ENCODE data around the gene SOAT2. TPM values are rescaled to one million over a fixed set of nuclear protein-coding genes. Genes with fewer than 3 reads are reported as not detected.

The SOAT2 gene
- total RNA-seq, 1 experiment from 2014 or later: not detected

GRCh38 chr12:53090554-53090953 lies 12.7 kb upstream of the SOAT2 start:
- TF ChIP-seq CTCF (conservative IDR thresholded peaks at IDR 0.05): no peak
- H3K27me3 Mint-ChIP-seq (ENCODE audit: low read depth): peaks cover 83% of the 10 kb centered on the region
- H3K79me1 ChIP-seq (ENCODE audit: insufficient read depth, low read depth, low read length, poor library complexity, severe bottlenecking): no peaks in the 10 kb centered on the region

More at GRCh38 chr12:53090554-53090953, 12.7 kb upstream of the SOAT2 start:
- Histone ChIP-seq H3K9ac (ENCODE audit: extremely low read depth, insufficient read length, low read length) (no peak overlapping the region), H3K23ac (ENCODE audit: insufficient read length, low read depth, low read length) (no peak overlapping the region), H3K56ac (ENCODE audit: insufficient read length, low read depth, low read length) (no peak overlapping the region), H3K79me2 (ENCODE audit: insufficient read depth, low read length) (no peaks in the 10 kb centered on the region), H2AK5ac (ENCODE audit: insufficient read length, low read length) (no peak overlapping the region), H3K4me1 (ENCODE audit: insufficient read depth, low read length) (no peaks in the 10 kb centered on the region; the same call in 1 of the 2 replicates), H3K4me2 (ENCODE audit: insufficient read depth, insufficient read length, low read length) (no peak overlapping the region), H3K4ac (ENCODE audit: low read depth, low read length) (no peak overlapping the region), H4K20me1 (ENCODE audit: control insufficient read depth, insufficient read depth, insufficient read length) (no peaks in the 10 kb centered on the region), H3K18ac (ENCODE audit: insufficient read length, low read depth, low read length) (no peak overlapping the region), H2BK20ac (ENCODE audit: low read depth, low read length, poor library complexity, severe bottlenecking) (no peak overlapping the region), H2BK15ac (ENCODE audit: low read depth, low read length) (no peak overlapping the region), H2BK5ac (ENCODE audit: insufficient read length, low read length) (no peak overlapping the region), H2AFZ (ENCODE audit: low read length) (no peak overlapping the region), H3T11ph (ENCODE audit: low read length) (no peak overlapping the region), H3K27me3 (ENCODE audit: insufficient read depth, low read length) (no peaks in the 10 kb centered on the region), H4K8ac (replicated peaks; ENCODE audit: insufficient read length, low read depth, low read length) (no peak overlapping the region), H3K23me2 (ENCODE audit: insufficient read length, low read depth, low read length, poor library complexity, severe bottlenecking) (no peaks in the 10 kb centered on the region), H4K5ac (ENCODE audit: insufficient read length, low read depth, low read length) (no peak overlapping the region), H2BK12ac (ENCODE audit: insufficient read length, low read depth, low read length) (no peak overlapping the region), H2BK120ac (ENCODE audit: low read depth, low read length, poor library complexity, severe bottlenecking) (no peak overlapping the region), H3K9me3 (ENCODE audit: control insufficient read depth, low read depth, low read length) (no peaks in the 10 kb centered on the region), H3K27ac (ENCODE audit: insufficient read length, low read depth, low read length) (no peak overlapping the region), H3K14ac (ENCODE audit: insufficient read depth, low read length) (no peak overlapping the region), H4K91ac (ENCODE audit: insufficient read length, low read depth, low read length) (no peak overlapping the region)
- DNase-seq: no peak
- no peaks in the 10 kb centered on the region for H3K36me3 Mint-ChIP-seq (ENCODE audit: insufficient read depth in 1 of 3, low read depth in 3 of 3)
- no peak overlapping the region for H3K4me3 Mint-ChIP-seq
- peaks cover 2 to 14% of the 10 kb centered on the region in 2 experiments; a peak in 3 of 4 replicates for H3K4me1 Mint-ChIP-seq
- peaks cover 0 to 3% of the 10 kb centered on the region in 2 experiments; a peak in 1 of 5 replicates for H3K9me3 Mint-ChIP-seq
- no peak overlapping the region for H3K27ac Mint-ChIP-seq
- no CpG with 5 or more reads among the region's 2 CpGs for WGBS (ENCODE audit: extremely low coverage, insufficient read length, low lambda C conversion rate)

All from H9 (cell line).